ENCODE results near the gene SLC22A17. TPM values are rescaled to one million over a fixed set of nuclear protein-coding genes. Genes with fewer than 3 reads are reported as not detected.
"Not testable (repeated sequence)": the region's sequence is repeated elsewhere in the genome, so short reads cannot be mapped to it uniquely, and the experiment has no call there.

SLC22A17 gene
- total and polyA plus RNA-seq, 2 experiments from 2014 or later: 16.5 to 42.3 TPM

- H4K20me1 ChIP-seq (ENCODE audit: insufficient read depth): no peaks in the 10 kb centered on the region
- H3K27me3 ChIP-seq (replicated peaks; ENCODE audit: insufficient read depth): no peaks in the 10 kb centered on the region; the same call in 1 of the 2 replicates
- no peak overlapping the region for H2AFZ ChIP-seq
- TF ChIP-seq EZH2 (IDR thresholded peaks at IDR 0.05; ENCODE audit: insufficient read depth, poor library complexity, severe bottlenecking) (no peak), EZH2phosphoT487 (IDR thresholded peaks at IDR 0.05; ENCODE audit: insufficient read depth, low read depth) (no peak)
- peaks cover 8% of the 10 kb centered on the region for H3K4me1 ChIP-seq (ENCODE audit: insufficient read depth)
- H3F3A ChIP-seq (ENCODE audit: insufficient read depth): peaks cover 40% of the 10 kb centered on the region
- H3K27ac ChIP-seq: no peak overlapping the region
- no peaks in the 10 kb centered on the region for H3K9me3 ChIP-seq (ENCODE audit: low read depth)
- in situ Hi-C loops (cut with MboI): no loop called here
- no peak overlapping the region for H3K4me3 ChIP-seq
- WGBS, 2 experiments (ENCODE audit: low coverage in 1 of 2, low lambda C conversion rate in 2 of 2, missing lambda C conversion rate in 2 of 2): 54 to 55% methylated on average over 13 of the region's 13 CpGs
- no peak overlapping the region for H3K9ac ChIP-seq
- peaks cover 31% of the 10 kb centered on the region for H3K79me2 ChIP-seq (ENCODE audit: insufficient read depth)
- no peak overlapping the region for H3K4me2 ChIP-seq (ENCODE audit: unreplicated experiment)
- no peaks in the 10 kb centered on the region for H3K9me2 ChIP-seq (ENCODE audit: insufficient read depth)
- DNase-seq: no peak
- peaks cover 28% of the 10 kb centered on the region for H3K36me3 ChIP-seq (ENCODE audit: low read depth)
These were observed 26.0 kb downstream of the SLC22A17 start for GRCh38 chr14:23326491-23327332.

GRCh38 chr14:23325746-23326145, 26.9 kb downstream of the SLC22A17 start:
- H3K9me2 ChIP-seq (ENCODE audit: insufficient read depth); H3K27me3 ChIP-seq (replicated peaks; ENCODE audit: insufficient read depth); H3K4me3 ChIP-seq; H2AFZ ChIP-seq; H3K27ac ChIP-seq; H4K20me1 ChIP-seq (ENCODE audit: insufficient read depth); DNase-seq; H3K9me3 ChIP-seq (ENCODE audit: low read depth); H3K9ac ChIP-seq; in situ Hi-C loops (cut with MboI); H3K4me1 ChIP-seq (ENCODE audit: insufficient read depth); H3K4me2 ChIP-seq (ENCODE audit: unreplicated experiment): not testable (repeated sequence)
- Histone ChIP-seq H3K79me2 (ENCODE audit: insufficient read depth) (peaks cover 31% of the 10 kb centered on the region), H3K36me3 (ENCODE audit: low read depth) (peaks cover 28% of the 10 kb centered on the region), H3F3A (ENCODE audit: insufficient read depth) (peaks cover 40% of the 10 kb centered on the region)
- 98 to 99% methylated on average over 5 of the region's 5 CpGs for WGBS, 2 experiments (ENCODE audit: low coverage in 1 of 2, low lambda C conversion rate in 2 of 2, missing lambda C conversion rate in 2 of 2)

GRCh38 chr14:23324993-23325392, 27.7 kb downstream of the SLC22A17 start:
- Histone ChIP-seq H3K36me3 (ENCODE audit: low read depth) (peaks cover 28% of the 10 kb centered on the region), H3K27me3 (replicated peaks; ENCODE audit: insufficient read depth) (no peaks in the 10 kb centered on the region), H3K79me2 (ENCODE audit: insufficient read depth) (peaks cover 31% of the 10 kb centered on the region), H2AFZ (no peak overlapping the region), H3K9me3 (ENCODE audit: low read depth) (no peaks in the 10 kb centered on the region), H3K4me3 (no peak overlapping the region), H3K9me2 (ENCODE audit: insufficient read depth) (no peaks in the 10 kb centered on the region), H3K27ac (no peak overlapping the region), H3K4me1 (ENCODE audit: insufficient read depth) (peaks cover 8% of the 10 kb centered on the region), H4K20me1 (ENCODE audit: insufficient read depth) (no peaks in the 10 kb centered on the region), H3K9ac (no peak overlapping the region), H3F3A (ENCODE audit: insufficient read depth) (peaks cover 47% of the 10 kb centered on the region), H3K4me2 (ENCODE audit: unreplicated experiment) (no peak overlapping the region)
- no peak for DNase-seq
- TF ChIP-seq EZH2 (IDR thresholded peaks at IDR 0.05; ENCODE audit: insufficient read depth, poor library complexity, severe bottlenecking) (no peak), EZH2phosphoT487 (IDR thresholded peaks at IDR 0.05; ENCODE audit: insufficient read depth, low read depth) (no peak)
- WGBS, 2 experiments (ENCODE audit: low coverage in 1 of 2, low lambda C conversion rate in 2 of 2, missing lambda C conversion rate in 2 of 2): 85 to 89% methylated on average over 7 of the region's 7 CpGs
- in situ Hi-C loops (cut with MboI): no loop called here

- Histone ChIP-seq H3K36me3 (ENCODE audit: low read depth) (peaks cover 30% of the 10 kb centered on the region), H2AFZ (no peak overlapping the region), H3K4me2 (ENCODE audit: unreplicated experiment) (no peak overlapping the region), H3K4me1 (ENCODE audit: insufficient read depth) (peaks cover 8% of the 10 kb centered on the region), H4K20me1 (ENCODE audit: insufficient read depth) (no peaks in the 10 kb centered on the region), H3K27ac (no peak overlapping the region), H3K27me3 (replicated peaks; ENCODE audit: insufficient read depth) (no peaks in the 10 kb centered on the region), H3K9me3 (ENCODE audit: low read depth) (no peaks in the 10 kb centered on the region), H3K4me3 (no peak overlapping the region), H3K79me2 (ENCODE audit: insufficient read depth) (peaks cover 31% of the 10 kb centered on the region), H3K9ac (no peak overlapping the region), H3K9me2 (ENCODE audit: insufficient read depth) (no peaks in the 10 kb centered on the region), H3F3A (ENCODE audit: insufficient read depth) (peaks cover 53% of the 10 kb centered on the region)
- DNase-seq: no peak
- in situ Hi-C loops (cut with MboI): no loop called here
- TF ChIP-seq EZH2 (IDR thresholded peaks at IDR 0.05; ENCODE audit: insufficient read depth, poor library complexity, severe bottlenecking): no peak
- TF ChIP-seq EZH2phosphoT487 (IDR thresholded peaks at IDR 0.05; ENCODE audit: insufficient read depth, low read depth): no peak
- WGBS, 2 experiments (ENCODE audit: low coverage in 1 of 2, low lambda C conversion rate in 2 of 2, missing lambda C conversion rate in 2 of 2): 65 to 66% methylated on average over 2 of the region's 2 CpGs
These were observed 28.2 kb downstream of the SLC22A17 start for GRCh38 chr14:23324455-23324846.
